OCI-LY7 (cell line): ENCODE measurements around the gene ANAPC5.
"Not testable (repeated sequence)": the region's sequence is repeated elsewhere in the genome, so short reads cannot be mapped to it uniquely, and the experiment has no call there.

Experiments used
- EZH2phosphoT487 ChIP-seq: fragments of 200-600 bp; sonication (generic); IDR thresholded peaks from 2 replicates; pipeline ENCODE4 v1.6.1; 2018; ENCODE audit warnings: low read depth, borderline replicate concordance, mild to moderate bottlenecking, mixed run types, antibody characterized with exemption, low read length, moderate library complexity, mixed read lengths
- TF ChIP-seq, protein P1 (sequence below): fragments of 200-600 bp; sonication (generic); conservative IDR thresholded peaks from 2 replicates; pipeline ENCODE4 v1.5.1; 2014; ENCODE audit warnings: mild to moderate bottlenecking, antibody characterized with exemption, low read length, moderate library complexity, mixed read lengths

- TF ChIP-seq, protein P1, sequence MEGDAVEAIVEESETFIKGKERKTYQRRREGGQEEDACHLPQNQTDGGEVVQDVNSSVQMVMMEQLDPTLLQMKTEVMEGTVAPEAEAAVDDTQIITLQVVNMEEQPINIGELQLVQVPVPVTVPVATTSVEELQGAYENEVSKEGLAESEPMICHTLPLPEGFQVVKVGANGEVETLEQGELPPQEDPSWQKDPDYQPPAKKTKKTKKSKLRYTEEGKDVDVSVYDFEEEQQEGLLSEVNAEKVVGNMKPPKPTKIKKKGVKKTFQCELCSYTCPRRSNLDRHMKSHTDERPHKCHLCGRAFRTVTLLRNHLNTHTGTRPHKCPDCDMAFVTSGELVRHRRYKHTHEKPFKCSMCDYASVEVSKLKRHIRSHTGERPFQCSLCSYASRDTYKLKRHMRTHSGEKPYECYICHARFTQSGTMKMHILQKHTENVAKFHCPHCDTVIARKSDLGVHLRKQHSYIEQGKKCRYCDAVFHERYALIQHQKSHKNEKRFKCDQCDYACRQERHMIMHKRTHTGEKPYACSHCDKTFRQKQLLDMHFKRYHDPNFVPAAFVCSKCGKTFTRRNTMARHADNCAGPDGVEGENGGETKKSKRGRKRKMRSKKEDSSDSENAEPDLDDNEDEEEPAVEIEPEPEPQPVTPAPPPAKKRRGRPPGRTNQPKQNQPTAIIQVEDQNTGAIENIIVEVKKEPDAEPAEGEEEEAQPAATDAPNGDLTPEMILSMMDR, result not testable (repeated sequence)
- TF ChIP-seq EZH2phosphoT487, result not testable (repeated sequence)
These were observed 71.7 kb downstream of the ANAPC5 start for GRCh38 chr12:121280531-121280930.
